D341Med (cell line): ENCODE measurements around the gene CCDC146.

ENCODE experiments used
- DNase-seq: peaks from one replicate; pipeline ENCODE4 v3.0.0; 2012; ENCODE audit warnings: low spot score

Gene CCDC146

GRCh38 chr7:77290425-77290824, 168.0 kb downstream of the CCDC146 start:
- DNase-seq: no peak

- no peak for DNase-seq
Measured at GRCh38 chr7:77293046-77293445, 170.6 kb downstream of the CCDC146 start.

- DNase-seq: no peak
Measured at GRCh38 chr7:77295549-77295948, 173.1 kb downstream of the CCDC146 start.

- DNase-seq: no peak
Measured at GRCh38 chr7:77306231-77307067, 184.0 kb downstream of the CCDC146 start.

GRCh38 chr7:77308792-77309191, 186.4 kb downstream of the CCDC146 start:
- DNase-seq: no peak

- no peak for DNase-seq
Measured at GRCh38 chr7:77309714-77310220, 187.4 kb downstream of the CCDC146 start.

- no peak for DNase-seq
Measured at GRCh38 chr7:77310982-77311381, 188.6 kb downstream of the CCDC146 start.

GRCh38 chr7:77313085-77313484, 190.7 kb downstream of the CCDC146 start:
- DNase-seq: no peak

GRCh38 chr7:77313876-77314480, 191.6 kb downstream of the CCDC146 start:
- no peak for DNase-seq

- DNase-seq: no peak
Measured at GRCh38 chr7:77315182-77315591, 192.8 kb downstream of the CCDC146 start.

- no peak for DNase-seq
Measured at GRCh38 chr7:77316219-77316978, 194.0 kb downstream of the CCDC146 start.

GRCh38 chr7:77318019-77318418, 195.6 kb downstream of the CCDC146 start:
- no peak for DNase-seq

- DNase-seq: no peak
Measured at GRCh38 chr7:77320137-77320536, 197.7 kb downstream of the CCDC146 start.

- no peak for DNase-seq
Measured at GRCh38 chr7:77320714-77321113, 198.3 kb downstream of the CCDC146 start.

- DNase-seq: no peak
Measured at GRCh38 chr7:77321300-77321699, 198.9 kb downstream of the CCDC146 start.

GRCh38 chr7:77326131-77326530, 203.7 kb downstream of the CCDC146 start:
- DNase-seq: no peak

- DNase-seq: no peak
Measured at GRCh38 chr7:77327067-77327931, 204.9 kb downstream of the CCDC146 start.

GRCh38 chr7:77327932-77328628, 205.7 kb downstream of the CCDC146 start:
- DNase-seq: no peak

GRCh38 chr7:77328669-77329068, 206.3 kb downstream of the CCDC146 start:
- no peak for DNase-seq

GRCh38 chr7:77329466-77330168, 207.2 kb downstream of the CCDC146 start:
- no peak for DNase-seq
